GM12878 (cell line): ENCODE results near the gene SEPHS2. TPM values are rescaled to one million over a fixed set of nuclear protein-coding genes. Genes with fewer than 3 reads are reported as not detected.

ENCODE experiments used
- ATAC-seq: fragments of 200-7000 bp; cut with Tn5 transposase; 3 replicates; pipeline ENCODE4 v1.9.1; 2020; ENCODE audit warnings: mild to moderate bottlenecking, moderate library complexity
- BruUV-seq: library from RNA; stranded (reverse); fragments of 400-500 nt; replicated peaks from 2 replicates; lab custom pipeline; 2021; lab: Mats Ljungman, UMichigan
- CTCF ChIA-PET: fragments of 300-600 bp; sonication (Branson Sonifier 250); formaldehyde crosslinking; extraction: SDS; loops from one replicate; lab custom pipeline; 2021; ENCODE audit warnings: inconsistent platforms; lab: Yijun Ruan, JAX
- POLR2A ChIA-PET: fragments of 350-600 bp; formaldehyde crosslinking; extraction: SDS; loops from one replicate; lab custom pipeline; 2021; ENCODE audit warnings: inconsistent platforms; lab: Charles Lee
- RAD21 ChIA-PET: fragments of 300-600 bp; sonication (Branson Sonifier 250); formaldehyde crosslinking; loops from one replicate; lab custom pipeline; 2023; ENCODE audit warnings: antibody characterized with exemption; ENCODE audit not compliant: unreplicated experiment; lab: Charles Lee
- SMC1A ChIA-PET: fragments of 300-600 bp; sonication (Branson Sonifier 250); formaldehyde crosslinking; loops from one replicate; lab custom pipeline; 2023; ENCODE audit not compliant: unreplicated experiment, uncharacterized antibody; lab: Charles Lee
- DNase-seq: peaks from one replicate; pipeline ENCODE4 v3.0.0-alpha.2; 2011; ENCODE audit warnings: low read depth, low spot score
- FAIRE-seq: peaks from 3 replicates; lab custom pipeline; 2011; peaks lifted over from hg19 to GRCh38; lab: Jason Lieb, UNC
- H2AFZ ChIP-seq: 2 replicates; pipeline ENCODE4 v1.6.0; 2011; ENCODE audit warnings: low read depth, low read length, control low read depth; ENCODE audit not compliant: control insufficient read depth
- H3K27ac ChIP-seq: 2 replicates; pipeline ENCODE4 v1.5.1; 2011; ENCODE audit warnings: control low read depth; ENCODE audit not compliant: control insufficient read depth, insufficient read depth
- H3K27me3 ChIP-seq, 2 experiments: replicated peaks in 1 of 2; 2 replicates each; pipeline versions ENCODE4 v1.6.0 to v1.6.1; 2011; ENCODE audit warnings: low read length in 1 of 2; ENCODE audit not compliant: control insufficient read depth in 2 of 2, insufficient read depth in 2 of 2
- H3K36me3 ChIP-seq, 2 experiments: 2 replicates each; pipeline ENCODE4 v1.5.1; 2011; ENCODE audit warnings: low read length in 1 of 2; ENCODE audit not compliant: control insufficient read depth in 2 of 2, insufficient read depth in 2 of 2
- H3K4me1 ChIP-seq: 2 replicates; pipeline ENCODE4 v1.6.1; 2011; ENCODE audit warnings: mild to moderate bottlenecking, low read length, moderate library complexity, mixed read lengths; ENCODE audit not compliant: control insufficient read depth, insufficient read depth
- H3K4me2 ChIP-seq: 2 replicates; pipeline ENCODE4 v1.6.0; 2011; ENCODE audit warnings: control low read depth; ENCODE audit not compliant: control insufficient read depth, insufficient read depth
- H3K4me3 ChIP-seq: fragments of 200-600 bp; sonication (generic); 2 replicates; pipeline ENCODE4 v1.5.1; 2016
- H3K79me2 ChIP-seq: 2 replicates; pipeline ENCODE4 v1.6.0; 2011; ENCODE audit warnings: low read length; ENCODE audit not compliant: control insufficient read depth, insufficient read depth
- H3K9ac ChIP-seq: 2 replicates; pipeline ENCODE4 v1.8.0; 2011; ENCODE audit warnings: low read length, control low read depth, mixed read lengths; ENCODE audit not compliant: control insufficient read depth, insufficient read depth
- H3K9me3 ChIP-seq: replicated peaks from 3 replicates; pipeline ENCODE4 v1.5.1; 2011; ENCODE audit warnings: mild to moderate bottlenecking, low read length; ENCODE audit not compliant: control insufficient read depth, insufficient read depth
- H4K20me1 ChIP-seq: 2 replicates; pipeline ENCODE4 v1.6.0; 2011; ENCODE audit not compliant: control insufficient read depth, insufficient read depth
- CBFB ChIP-seq: IDR thresholded peaks from 2 replicates; pipeline ENCODE4 v1.6.1; 2016; ENCODE audit warnings: antibody characterized with exemption, low read depth
- CUX1 ChIP-seq: IDR thresholded peaks from 2 replicates; pipeline ENCODE4 v1.6.1; 2012; ENCODE audit warnings: improper control_type of control experiment, low read depth, low read length; ENCODE audit not compliant: insufficient replicate concordance
- GABPA ChIP-seq: IDR thresholded peaks from 2 replicates; pipeline ENCODE4 v1.6.1; 2014; ENCODE audit warnings: antibody characterized with exemption, low read depth, mild to moderate bottlenecking, inconsistent platforms
- POLR2AphosphoS2 ChIP-seq: IDR thresholded peaks from 2 replicates; pipeline ENCODE4 v1.6.1; 2011; ENCODE audit warnings: low read depth, mild to moderate bottlenecking, low read length, improper control_type of control experiment, moderate library complexity
- RUNX3 ChIP-seq: IDR thresholded peaks from 2 replicates; pipeline ENCODE4 v1.6.1; 2012; ENCODE audit warnings: low read length, inconsistent platforms
- SREBF2 ChIP-seq: IDR thresholded peaks from 2 replicates; pipeline ENCODE4 v1.6.1; 2012; ENCODE audit warnings: mild to moderate bottlenecking, low read length
- TAF1 ChIP-seq: IDR thresholded peaks from 2 replicates; pipeline ENCODE4 v1.6.1; 2011; ENCODE audit warnings: mild to moderate bottlenecking, low read depth, low read length, borderline replicate concordance
- WGBS: methylation state at CpG from one replicate; pipeline ENCODE4 v1.1.6; 2016; ENCODE audit warnings: low lambda C conversion rate; ENCODE audit not compliant: insufficient replicate concordance, insufficient coverage; ENCODE audit errors: missing lambda C conversion rate; 5-methylcytosine and 5-hydroxymethylcytosine counted together
- in situ Hi-C: fragments of 300-500 bp; cut with MboI; formaldehyde crosslinking; loops from 9 replicates; pipeline ENCODE4 v1.14.3; 2018; ENCODE audit warnings: mixed read lengths
- intact Hi-C: fragments of 100-400 bp; cut with micrococcal nuclease; formaldehyde crosslinking; loops from one replicate; pipeline ENCODE4 v1.14.2; 2022; ENCODE audit not compliant: unreplicated experiment
- polyA plus RNA-seq, 11 experiments: library from polyadenylated mRNA; depleted of rRNA in 4 of 11; unstranded in 6 of 11; stranded (reverse) in 5 of 11; fragments of >200 nt; fragmentation: Nextera tagmentation in 4 of 11; fragmentation: Illumina TruSeq in 1 of 11; extraction: Ambion mirVana in 4 of 11; extraction: Trizol in 1 of 11; gene quantifications; 1 replicate in 1 of 11; 2 replicates in 10 of 11; pipeline versions ENCODE4 v1.2.1 to v1.2.3, GENCODE V29; 2011 to 2016; ENCODE audit warnings: inconsistent platforms in 2 of 11, missing spikeins in 2 of 11, low read depth in 1 of 11
- total RNA-seq, 4 experiments: library from RNA; depleted of rRNA in 3 of 4; stranded (reverse); fragments of >200 nt in 3 of 4; fragmentation: Illumina TruSeq in 1 of 4; extraction: Trizol in 1 of 4; gene quantifications; 2 replicates each; pipeline versions ENCODE4 v1.2.1 to v1.2.3, GENCODE V29; 2013 to 2021

Gene SEPHS2
- total and polyA plus RNA-seq, 10 of the 15 experiments (the other 5 are each of a cell fraction or from before 2014, with no cell fraction given) = 21.6 to 99.8 (median 72.9) TPM

- TF ChIP-seq CUX1 = no peak
- TF ChIP-seq GABPA = 0 out of 2 replicates have a peak, but pooled peaks have one; percentile 8
- TF ChIP-seq SREBF2 = no peak
Observed at GRCh38 chr16:30429418-30429677, 16.3 kb downstream of the SEPHS2 start (continued).

GRCh38 chr16:30428055-30428454 lies 17.6 kb downstream of the SEPHS2 start:
- Histone ChIP-seq H3K4me3 (no peak overlapping the region; the same call in 1 of the 2 replicates), H3K27ac (no peak overlapping the region), H3K9me3 (no peaks in the 10 kb centered on the region), H3K27me3 (no peaks in the 10 kb centered on the region), H3K9ac (no peak overlapping the region), H3K36me3 (peaks cover 0 to 8% of the 10 kb centered on the region in 2 experiments; a peak in 3 of 4 replicates), H2AFZ (no peak overlapping the region), H3K79me2 (peaks cover 21% of the 10 kb centered on the region), H4K20me1 (no peaks in the 10 kb centered on the region), H3K4me1 (peaks cover 13% of the 10 kb centered on the region), H3K4me2 (peak overlapping the region; percentile 96)
- no peak for ATAC-seq
- no peak for DNase-seq
- ChIA-PET POLR2A (no interaction called here), RAD21 (no interaction called here), CTCF (interaction anchor here (1.2 to 5.0 kb wide), 3 partner anchors 108 to 203 kb away, joined by 4 to 89 read pairs (median 8); no protein-coding TSS in a partner anchor), SMC1A (no interaction called here)
- intact Hi-C loops (no loop called here), in situ Hi-C loops (no loop called here)
- 85% methylated on average over 4 of the region's 4 CpGs for WGBS
- TF ChIP-seq RUNX3 = no peak
- no peak for TF ChIP-seq CBFB
- TF ChIP-seq TAF1 = no peak
- no peak for TF ChIP-seq POLR2AphosphoS2
- no TSS peak for BruUV-seq
- no peak for FAIRE-seq
